GM10847 (cell line): ENCODE measurements around the gene LDHAL6A.

Source experiments
- POLR2A ChIP-seq: IDR thresholded peaks from 2 replicates; pipeline ENCODE4 v1.6.1; 2011; ENCODE audit not compliant: insufficient read length; ENCODE audit errors: extremely low read depth

The LDHAL6A gene

GRCh38 chr11:18471995-18472394 is 16.3 kb downstream of the LDHAL6A start:
- no peak for TF ChIP-seq POLR2A

- TF ChIP-seq POLR2A: no peak
These were observed 16.9 kb downstream of the LDHAL6A start for GRCh38 chr11:18472587-18472986.

GRCh38 chr11:18479063-18479462 is 23.4 kb downstream of the LDHAL6A start:
- TF ChIP-seq POLR2A: no peak

GRCh38 chr11:18485913-18486528 is 30.4 kb downstream of the LDHAL6A start:
- no peak for TF ChIP-seq POLR2A

- no peak for TF ChIP-seq POLR2A
These were observed 34.7 kb downstream of the LDHAL6A start for GRCh38 chr11:18490319-18490718.

- no peak for TF ChIP-seq POLR2A
These were observed 35.3 kb downstream of the LDHAL6A start for GRCh38 chr11:18490736-18491485.

- TF ChIP-seq POLR2A: no peak
These were observed 36.3 kb downstream of the LDHAL6A start for GRCh38 chr11:18491924-18492323.

- no peak for TF ChIP-seq POLR2A
These were observed 37.2 kb downstream of the LDHAL6A start for GRCh38 chr11:18492888-18493287.

GRCh38 chr11:18493310-18493709 is 37.7 kb downstream of the LDHAL6A start:
- TF ChIP-seq POLR2A: no peak

- no peak for TF ChIP-seq POLR2A
These were observed 39.6 kb downstream of the LDHAL6A start for GRCh38 chr11:18495271-18495670.

- TF ChIP-seq POLR2A: no peak
These were observed 40.0 kb downstream of the LDHAL6A start for GRCh38 chr11:18495703-18496102.

GRCh38 chr11:18498039-18498438 is 42.4 kb downstream of the LDHAL6A start:
- TF ChIP-seq POLR2A: no peak

- no peak for TF ChIP-seq POLR2A
These were observed 46.0 kb downstream of the LDHAL6A start for GRCh38 chr11:18501629-18502028.

GRCh38 chr11:18502352-18502751 is 46.7 kb downstream of the LDHAL6A start:
- TF ChIP-seq POLR2A: no peak

- TF ChIP-seq POLR2A: no peak
These were observed 65.5 kb downstream of the LDHAL6A start for GRCh38 chr11:18521122-18521521.

GRCh38 chr11:18522388-18522787 is 66.7 kb downstream of the LDHAL6A start:
- TF ChIP-seq POLR2A: no peak

- TF ChIP-seq POLR2A: no peak
These were observed 67.4 kb downstream of the LDHAL6A start for GRCh38 chr11:18523084-18523483.

- no peak for TF ChIP-seq POLR2A
These were observed 68.6 kb downstream of the LDHAL6A start for GRCh38 chr11:18524248-18524647.

- TF ChIP-seq POLR2A: no peak
These were observed 70.5 kb downstream of the LDHAL6A start for GRCh38 chr11:18526130-18526520.
